AG04450 (cell line): ENCODE measurements around the gene SCRN1. TPM values are rescaled to one million over a fixed set of nuclear protein-coding genes. Genes with fewer than 3 reads are reported as not detected.

ENCODE experiments used
- CTCF ChIA-PET: fragments of 300-600, 350-600 bp; formaldehyde crosslinking; extraction: SDS; loops from one replicate; lab custom pipeline; 2022; ENCODE audit warnings: antibody characterized with exemption, inconsistent platforms; lab: Charles Lee
- POLR2A ChIA-PET: fragments of 350-600 bp; formaldehyde crosslinking; extraction: SDS; loops from one replicate; lab custom pipeline; 2021; ENCODE audit warnings: antibody characterized with exemption, inconsistent platforms; lab: Yijun Ruan, JAX
- DNase-seq: peaks from one replicate; pipeline ENCODE4 v3.0.0-alpha.2; 2011; ENCODE audit warnings: low read depth, low spot score
- H3K27ac ChIP-seq: one replicate; pipeline ENCODE4 v1.5.1; 2012; ENCODE audit warnings: low read depth, low read length, control low read depth
- H3K27me3 ChIP-seq: one replicate; pipeline ENCODE4 v1.6.0; 2012; ENCODE audit warnings: low read length; ENCODE audit not compliant: control insufficient read depth, insufficient read depth
- H3K4me3 ChIP-seq: 2 replicates; pipeline ENCODE4 v1.5.1; 2011; ENCODE audit warnings: mild to moderate bottlenecking, low read depth, low read length, control low read depth
- H3K9me3 ChIP-seq: 2 replicates; pipeline ENCODE4 v1.5.1; 2012; ENCODE audit warnings: low read length; ENCODE audit not compliant: control insufficient read depth, insufficient read depth
- CTCF ChIP-seq: IDR thresholded peaks from 2 replicates; pipeline ENCODE4 v1.5.1; 2011; ENCODE audit warnings: low read depth, low read length, control low read depth, inconsistent platforms
- polyA plus RNA-seq: library from polyadenylated mRNA; depleted of rRNA; stranded (reverse); fragments of >200 nt; gene quantifications from 2 replicates; pipeline ENCODE4 v1.2.3, GENCODE V29; 2011

SCRN1 gene
- polyA plus RNA-seq, 1 experiment = 123 TPM

GRCh38 chr7:29883462-29884398, 105.9 kb downstream of the SCRN1 start:
- ChIA-PET POLR2A (no interaction called here), CTCF (no interaction called here)
- H3K27ac ChIP-seq = no peak overlapping the region
- H3K4me3 ChIP-seq = no peak overlapping the region
- peaks cover 18% of the 10 kb centered on the region for H3K27me3 ChIP-seq
- no peak for DNase-seq
- no peak for TF ChIP-seq CTCF
- no peaks in the 10 kb centered on the region for H3K9me3 ChIP-seq

GRCh38 chr7:29882481-29882880, 107.1 kb downstream of the SCRN1 start:
- H3K9me3 ChIP-seq = no peaks in the 10 kb centered on the region
- CTCF ChIA-PET = no interaction called here
- no peak overlapping the region for H3K4me3 ChIP-seq
- H3K27me3 ChIP-seq = peaks cover 13% of the 10 kb centered on the region
- no peak for DNase-seq
- H3K27ac ChIP-seq = no peak overlapping the region
- POLR2A ChIA-PET = no interaction called here
- no peak for TF ChIP-seq CTCF

DNA sequence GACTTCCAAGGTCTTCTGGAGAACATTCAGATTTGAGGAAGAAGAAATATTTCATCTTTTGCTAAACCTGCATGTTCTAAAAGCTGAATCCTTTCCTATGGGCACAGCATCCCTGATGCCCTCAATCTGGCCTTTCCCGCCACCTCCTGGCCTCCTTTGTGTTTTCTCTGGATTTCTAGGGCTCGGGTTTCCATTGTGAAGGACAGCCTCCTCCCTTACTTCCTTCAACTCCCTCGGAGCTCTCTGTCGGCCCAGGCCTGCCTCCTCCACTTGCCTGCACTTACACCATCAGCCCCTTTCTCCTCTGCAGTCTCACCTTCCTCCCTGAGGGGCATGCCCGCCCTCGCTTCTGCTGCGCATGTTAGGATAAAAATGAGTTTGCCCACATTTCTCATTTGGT, 107.9 kb downstream of the SCRN1 start:
- DNase-seq = no peak
- CTCF ChIA-PET = interaction anchor here (0.9 kb wide), 1 partner anchor 180 kb away, joined by 4 read pairs; no protein-coding TSS in a partner anchor

DNA sequence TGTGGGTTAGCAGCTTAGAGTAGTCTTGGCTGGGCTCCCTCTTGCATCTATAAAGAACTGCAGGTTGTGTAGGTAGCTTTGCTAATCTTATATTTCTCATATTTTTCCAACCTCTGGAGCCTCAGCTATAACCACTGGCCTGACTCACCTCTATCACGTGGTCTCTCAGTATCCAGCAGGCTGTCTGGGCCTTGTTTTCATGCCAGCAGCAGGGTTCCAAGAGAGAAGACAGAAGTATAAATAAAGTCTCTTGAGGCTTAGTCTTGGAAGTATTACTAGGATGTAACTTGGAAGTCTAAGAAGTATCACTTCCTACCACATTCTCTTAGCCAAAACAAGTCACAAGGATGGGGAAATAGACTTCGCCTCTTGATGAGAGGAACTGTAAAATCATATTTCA, 110.0 kb downstream of the SCRN1 start:
- POLR2A ChIA-PET = no interaction called here
- CTCF ChIA-PET = interaction anchor here (2.5 to 3.3 kb wide), 3 partner anchors 42 to 195 kb away, joined by 23 to 39 read pairs (median 34); no protein-coding TSS in a partner anchor
- no peak for DNase-seq
- Histone ChIP-seq H3K27ac (no peak overlapping the region), H3K9me3 (no peaks in the 10 kb centered on the region), H3K27me3 (peaks cover 13% of the 10 kb centered on the region), H3K4me3 (no peak overlapping the region)
- no peak for TF ChIP-seq CTCF

More for the DNA sequence above, 107.9 kb downstream of the SCRN1 start:
- H3K27me3 ChIP-seq = peaks cover 10% of the 10 kb centered on the region
- no peak overlapping the region for H3K4me3 ChIP-seq
- no peaks in the 10 kb centered on the region for H3K9me3 ChIP-seq
- H3K27ac ChIP-seq = peak overlapping the region; percentile 21
- TF ChIP-seq CTCF = no peak
- POLR2A ChIA-PET = no interaction called here

- Histone ChIP-seq H3K4me3 (no peak overlapping the region), H3K27ac (no peak overlapping the region), H3K27me3 (peaks cover 7% of the 10 kb centered on the region), H3K9me3 (no peaks in the 10 kb centered on the region)
- peak; percentile 20 for DNase-seq
- POLR2A ChIA-PET = no interaction called here
- TF ChIP-seq CTCF = peak; percentile 66
- CTCF ChIA-PET = interaction anchor here (0.6 to 3.3 kb wide), 10 partner anchors 10 to 863 kb away, joined by 3 to 39 read pairs (median 4); no protein-coding TSS in a partner anchor
Measured at GRCh38 chr7:29878081-29878688, 111.4 kb downstream of the SCRN1 start.
